GM19035 (cell line): ENCODE results near the gene ZMYM1.
"Not testable (repeated sequence)": the region's sequence is repeated elsewhere in the genome, so short reads cannot be mapped to it uniquely, and the experiment has no call there.

Source experiments
- ATAC-seq: cut with Tn5 transposase; IDR thresholded peaks from one replicate; pipeline ENCODE4 v1.9.1; 2021; ENCODE audit not compliant: unreplicated experiment

ZMYM1 gene

GRCh38 chr1:35073265-35073811, 5.8 kb upstream of the ZMYM1 start:
- no peak for ATAC-seq

GRCh38 chr1:35076426-35076825, 2.8 kb upstream of the ZMYM1 start:
- not testable (repeated sequence) for ATAC-seq

GRCh38 chr1:35080171-35080854, 1.1 kb downstream of the ZMYM1 start:
- ATAC-seq = no peak

- no peak for ATAC-seq
Observed at GRCh38 chr1:35085421-35085820, 6.2 kb downstream of the ZMYM1 start.

GRCh38 chr1:35097224-35097623, 18.0 kb downstream of the ZMYM1 start:
- ATAC-seq = no peak

GRCh38 chr1:35111106-35111505, 31.9 kb downstream of the ZMYM1 start:
- ATAC-seq = no peak

GRCh38 chr1:35112668-35113067, 33.5 kb downstream of the ZMYM1 start:
- no peak for ATAC-seq

GRCh38 chr1:35115459-35116383, 36.5 kb downstream of the ZMYM1 start:
- ATAC-seq = no peak

GRCh38 chr1:35120458-35121133, 41.4 kb downstream of the ZMYM1 start:
- ATAC-seq = no peak

GRCh38 chr1:35122311-35122710, 43.1 kb downstream of the ZMYM1 start:
- ATAC-seq = no peak

GRCh38 chr1:35126546-35126945, 47.4 kb downstream of the ZMYM1 start:
- no peak for ATAC-seq

GRCh38 chr1:35129080-35129479, 49.9 kb downstream of the ZMYM1 start:
- ATAC-seq = no peak

- no peak for ATAC-seq
Observed at GRCh38 chr1:35136780-35137179, 57.6 kb downstream of the ZMYM1 start.

- ATAC-seq = not testable (repeated sequence)
Observed at GRCh38 chr1:35137590-35137989, 58.4 kb downstream of the ZMYM1 start.

GRCh38 chr1:35142294-35142693, 63.1 kb downstream of the ZMYM1 start:
- not testable (repeated sequence) for ATAC-seq

GRCh38 chr1:35142728-35143127, 63.5 kb downstream of the ZMYM1 start:
- not testable (repeated sequence) for ATAC-seq

GRCh38 chr1:35143737-35144508, 64.7 kb downstream of the ZMYM1 start:
- ATAC-seq = no peak

GRCh38 chr1:35145892-35146549, 66.8 kb downstream of the ZMYM1 start:
- ATAC-seq = not testable (repeated sequence)

- no peak for ATAC-seq
Observed at GRCh38 chr1:35151220-35151619, 72.0 kb downstream of the ZMYM1 start.

GRCh38 chr1:35164893-35165292, 85.7 kb downstream of the ZMYM1 start:
- no peak for ATAC-seq
